Endothelial cell of umbilical vein (primary cell): ENCODE results near the gene RPL34.

Experiments
- EZH2 ChIP-seq: IDR thresholded peaks from 2 replicates; pipeline ENCODE4 v1.6.1; 2012; ENCODE audit warnings: borderline replicate concordance, low read depth, mild to moderate bottlenecking, moderate library complexity, low read length, inconsistent platforms; ENCODE audit not compliant: severe bottlenecking
- POLR2A ChIP-seq: IDR thresholded peaks from 2 replicates; pipeline ENCODE4 v1.6.1; 2012; ENCODE audit warnings: low read depth, mild to moderate bottlenecking, control low read depth, low read length
- POLR2AphosphoS5 ChIP-seq: IDR thresholded peaks from 2 replicates; pipeline ENCODE4 v1.6.1; 2012; ENCODE audit warnings: low read depth, mild to moderate bottlenecking, control low read depth, low read length, moderate library complexity; ENCODE audit not compliant: insufficient read depth
- TF ChIP-seq, protein P1 (sequence below), 2 donors: IDR thresholded peaks; 1 replicate in 1 of 2; 2 replicates in 1 of 2; pipeline ENCODE4 v1.5.1; 2011; ENCODE audit warnings: low read length in 2 of 2, mild to moderate bottlenecking in 2 of 2, moderate library complexity in 2 of 2, control low read depth in 1 of 2, inconsistent platforms in 1 of 2, low read depth in 1 of 2; ENCODE audit not compliant: insufficient read depth in 1 of 2; ENCODE audit errors: extremely low read depth in 1 of 2
- TF ChIP-seq, protein P2 (sequence below): IDR thresholded peaks from 2 replicates; pipeline ENCODE4 v1.6.1; 2011; ENCODE audit not compliant: insufficient read depth, insufficient read length

DNA sequence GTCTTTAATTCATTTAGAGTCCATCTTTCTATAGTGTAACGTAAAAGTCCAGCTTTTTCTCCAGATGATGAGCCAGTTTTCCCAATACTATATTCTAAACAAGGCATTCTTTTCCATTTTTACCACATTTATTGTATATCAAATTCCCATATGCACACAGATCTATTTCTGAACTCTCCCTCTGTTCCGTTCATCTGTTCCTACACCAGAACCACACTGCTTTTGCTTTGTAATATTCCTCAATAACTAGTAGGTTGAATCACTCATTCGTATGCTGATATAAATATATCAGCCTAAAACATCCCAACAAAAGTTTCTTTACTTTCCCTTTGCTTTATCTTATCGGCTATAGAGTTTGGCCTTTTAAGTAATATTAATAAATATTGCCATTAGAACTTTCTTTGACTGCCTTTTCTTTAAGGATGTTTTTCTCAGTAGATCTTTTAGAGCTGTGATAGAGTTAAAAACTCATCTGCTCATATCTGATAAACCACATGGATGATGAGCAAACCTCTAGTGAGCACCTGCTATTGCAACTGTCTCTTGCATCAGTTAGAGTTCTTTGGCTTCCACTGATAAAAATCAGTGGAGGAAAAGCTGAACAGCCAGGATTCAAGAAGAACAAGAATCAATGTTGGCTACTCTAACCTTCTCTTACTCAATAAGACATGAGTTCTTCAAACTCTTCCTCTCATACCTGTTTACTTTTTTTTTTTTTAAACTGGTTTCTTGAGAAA, 13.1 kb upstream of the RPL34 start:
- TF ChIP-seq, protein P1, sequence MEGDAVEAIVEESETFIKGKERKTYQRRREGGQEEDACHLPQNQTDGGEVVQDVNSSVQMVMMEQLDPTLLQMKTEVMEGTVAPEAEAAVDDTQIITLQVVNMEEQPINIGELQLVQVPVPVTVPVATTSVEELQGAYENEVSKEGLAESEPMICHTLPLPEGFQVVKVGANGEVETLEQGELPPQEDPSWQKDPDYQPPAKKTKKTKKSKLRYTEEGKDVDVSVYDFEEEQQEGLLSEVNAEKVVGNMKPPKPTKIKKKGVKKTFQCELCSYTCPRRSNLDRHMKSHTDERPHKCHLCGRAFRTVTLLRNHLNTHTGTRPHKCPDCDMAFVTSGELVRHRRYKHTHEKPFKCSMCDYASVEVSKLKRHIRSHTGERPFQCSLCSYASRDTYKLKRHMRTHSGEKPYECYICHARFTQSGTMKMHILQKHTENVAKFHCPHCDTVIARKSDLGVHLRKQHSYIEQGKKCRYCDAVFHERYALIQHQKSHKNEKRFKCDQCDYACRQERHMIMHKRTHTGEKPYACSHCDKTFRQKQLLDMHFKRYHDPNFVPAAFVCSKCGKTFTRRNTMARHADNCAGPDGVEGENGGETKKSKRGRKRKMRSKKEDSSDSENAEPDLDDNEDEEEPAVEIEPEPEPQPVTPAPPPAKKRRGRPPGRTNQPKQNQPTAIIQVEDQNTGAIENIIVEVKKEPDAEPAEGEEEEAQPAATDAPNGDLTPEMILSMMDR (IDR thresholded peaks at IDR 0.05; ENCODE audit: extremely low read depth in 1 of 2, insufficient read depth in 1 of 2, low read depth in 1 of 2, low read length in 2 of 2), result no peak
- TF ChIP-seq EZH2 (no peak), POLR2AphosphoS5 (no peak), POLR2A (no peak)
- TF ChIP-seq, protein P2, sequence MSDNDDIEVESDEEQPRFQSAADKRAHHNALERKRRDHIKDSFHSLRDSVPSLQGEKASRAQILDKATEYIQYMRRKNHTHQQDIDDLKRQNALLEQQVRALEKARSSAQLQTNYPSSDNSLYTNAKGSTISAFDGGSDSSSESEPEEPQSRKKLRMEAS, result no peak
